OCI-LY1 (cell line): ENCODE results near the gene CRY2.

Experiments
- EZH2 ChIP-seq: fragments of 200-600 bp; sonication (generic), shearing (Covaris generic); IDR thresholded peaks from 2 replicates; pipeline ENCODE4 v1.8.0; 2017; ENCODE audit warnings: borderline replicate concordance, mixed run types, mild to moderate bottlenecking, antibody characterized with exemption, low read length, moderate library complexity, mixed read lengths
- TF ChIP-seq, protein P1 (sequence below): fragments of 200-600 bp; sonication (generic), shearing (Covaris generic); IDR thresholded peaks from 2 replicates; pipeline ENCODE4 v1.5.1; 2017; ENCODE audit warnings: mild to moderate bottlenecking, antibody characterized with exemption, low read length, moderate library complexity, mixed read lengths

DNA sequence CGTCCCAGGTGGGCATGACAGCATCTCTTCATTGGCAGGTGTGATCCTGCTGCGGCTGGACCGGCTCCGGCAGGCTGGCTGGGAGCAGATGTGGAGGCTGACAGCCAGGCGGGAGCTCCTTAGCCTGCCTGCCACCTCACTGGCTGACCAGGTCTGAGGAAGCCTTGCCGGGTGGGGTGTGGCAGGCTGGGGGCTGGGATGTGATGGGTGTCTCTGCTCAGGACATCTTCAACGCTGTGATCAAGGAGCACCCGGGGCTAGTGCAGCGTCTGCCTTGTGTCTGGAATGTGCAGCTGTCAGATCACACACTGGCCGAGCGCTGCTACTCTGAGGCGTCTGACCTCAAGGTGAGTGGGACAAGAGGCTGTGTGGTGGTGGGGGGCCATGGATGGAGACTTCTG is 78.7 kb downstream of the CRY2 start:
- TF ChIP-seq, protein P1, sequence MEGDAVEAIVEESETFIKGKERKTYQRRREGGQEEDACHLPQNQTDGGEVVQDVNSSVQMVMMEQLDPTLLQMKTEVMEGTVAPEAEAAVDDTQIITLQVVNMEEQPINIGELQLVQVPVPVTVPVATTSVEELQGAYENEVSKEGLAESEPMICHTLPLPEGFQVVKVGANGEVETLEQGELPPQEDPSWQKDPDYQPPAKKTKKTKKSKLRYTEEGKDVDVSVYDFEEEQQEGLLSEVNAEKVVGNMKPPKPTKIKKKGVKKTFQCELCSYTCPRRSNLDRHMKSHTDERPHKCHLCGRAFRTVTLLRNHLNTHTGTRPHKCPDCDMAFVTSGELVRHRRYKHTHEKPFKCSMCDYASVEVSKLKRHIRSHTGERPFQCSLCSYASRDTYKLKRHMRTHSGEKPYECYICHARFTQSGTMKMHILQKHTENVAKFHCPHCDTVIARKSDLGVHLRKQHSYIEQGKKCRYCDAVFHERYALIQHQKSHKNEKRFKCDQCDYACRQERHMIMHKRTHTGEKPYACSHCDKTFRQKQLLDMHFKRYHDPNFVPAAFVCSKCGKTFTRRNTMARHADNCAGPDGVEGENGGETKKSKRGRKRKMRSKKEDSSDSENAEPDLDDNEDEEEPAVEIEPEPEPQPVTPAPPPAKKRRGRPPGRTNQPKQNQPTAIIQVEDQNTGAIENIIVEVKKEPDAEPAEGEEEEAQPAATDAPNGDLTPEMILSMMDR: no peak
- no peak for TF ChIP-seq EZH2
